Measurements from ENCODE around the gene CSN2.

GRCh38 chr4:69920874-69921273 is 44.7 kb downstream of the CSN2 start:
- TF ChIP-seq YY1 (IDR thresholded peaks at IDR 0.05; ENCODE audit: insufficient read depth, insufficient read length) (no peak), ZNF274 (IDR thresholded peaks at IDR 0.05; ENCODE audit: low read depth, low read length) (no peak)

Measured in NT2/D1 (cell line).